Measurements from ENCODE around the gene NUCB1. TPM values are rescaled to one million over a fixed set of nuclear protein-coding genes. Genes with fewer than 3 reads are reported as not detected.

Gene NUCB1
- total RNA-seq, 1 experiment from 2014 or later, result 162 TPM

DNA sequence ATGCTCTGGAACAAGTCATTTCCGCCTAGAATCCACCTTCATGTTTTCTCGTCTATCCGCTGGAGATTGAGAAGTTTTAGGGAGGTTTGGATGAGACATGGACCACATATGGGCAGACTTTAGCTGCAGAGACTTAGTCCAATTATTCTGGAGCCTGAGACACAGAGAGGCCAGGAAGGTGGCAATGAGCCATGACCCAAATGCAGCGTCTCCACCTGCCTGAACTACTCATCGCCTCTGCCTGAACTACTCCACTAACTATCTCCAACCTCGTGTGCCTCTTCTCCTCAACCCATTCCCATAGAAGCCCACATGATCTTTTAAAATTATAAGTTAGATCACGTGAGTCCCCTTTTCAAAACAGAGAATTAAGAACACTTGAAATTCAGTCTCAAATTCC, 37.3 kb upstream of the NUCB1 start:
- no peak overlapping the region for H3K27ac Mint-ChIP-seq (ENCODE audit: unreplicated experiment)
- no peak overlapping the region for H3K4me3 Mint-ChIP-seq (ENCODE audit: low read depth, unreplicated experiment)
- H3K36me3 Mint-ChIP-seq (ENCODE audit: insufficient read depth, unreplicated experiment), result peaks cover 33% of the 10 kb centered on the region
- intact Hi-C loops (cut with micrococcal nuclease; ENCODE audit: unreplicated experiment), result no loop called here
- TF ChIP-seq, protein P1, sequence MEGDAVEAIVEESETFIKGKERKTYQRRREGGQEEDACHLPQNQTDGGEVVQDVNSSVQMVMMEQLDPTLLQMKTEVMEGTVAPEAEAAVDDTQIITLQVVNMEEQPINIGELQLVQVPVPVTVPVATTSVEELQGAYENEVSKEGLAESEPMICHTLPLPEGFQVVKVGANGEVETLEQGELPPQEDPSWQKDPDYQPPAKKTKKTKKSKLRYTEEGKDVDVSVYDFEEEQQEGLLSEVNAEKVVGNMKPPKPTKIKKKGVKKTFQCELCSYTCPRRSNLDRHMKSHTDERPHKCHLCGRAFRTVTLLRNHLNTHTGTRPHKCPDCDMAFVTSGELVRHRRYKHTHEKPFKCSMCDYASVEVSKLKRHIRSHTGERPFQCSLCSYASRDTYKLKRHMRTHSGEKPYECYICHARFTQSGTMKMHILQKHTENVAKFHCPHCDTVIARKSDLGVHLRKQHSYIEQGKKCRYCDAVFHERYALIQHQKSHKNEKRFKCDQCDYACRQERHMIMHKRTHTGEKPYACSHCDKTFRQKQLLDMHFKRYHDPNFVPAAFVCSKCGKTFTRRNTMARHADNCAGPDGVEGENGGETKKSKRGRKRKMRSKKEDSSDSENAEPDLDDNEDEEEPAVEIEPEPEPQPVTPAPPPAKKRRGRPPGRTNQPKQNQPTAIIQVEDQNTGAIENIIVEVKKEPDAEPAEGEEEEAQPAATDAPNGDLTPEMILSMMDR (IDR thresholded peaks at IDR 0.05; ENCODE audit: unreplicated experiment), result no peak
- peaks cover 11% of the 10 kb centered on the region for H3K4me1 Mint-ChIP-seq (ENCODE audit: low read depth, unreplicated experiment)
- no TSS peak for BruUV-seq (replicated peaks)
- CTCF ChIA-PET, result no interaction called here
- H3K27me3 Mint-ChIP-seq (ENCODE audit: unreplicated experiment), result no peaks in the 10 kb centered on the region
- no peaks in the 10 kb centered on the region for H3K9me3 Mint-ChIP-seq (ENCODE audit: low read depth, unreplicated experiment)
- DNase-seq, result no peak

DNA sequence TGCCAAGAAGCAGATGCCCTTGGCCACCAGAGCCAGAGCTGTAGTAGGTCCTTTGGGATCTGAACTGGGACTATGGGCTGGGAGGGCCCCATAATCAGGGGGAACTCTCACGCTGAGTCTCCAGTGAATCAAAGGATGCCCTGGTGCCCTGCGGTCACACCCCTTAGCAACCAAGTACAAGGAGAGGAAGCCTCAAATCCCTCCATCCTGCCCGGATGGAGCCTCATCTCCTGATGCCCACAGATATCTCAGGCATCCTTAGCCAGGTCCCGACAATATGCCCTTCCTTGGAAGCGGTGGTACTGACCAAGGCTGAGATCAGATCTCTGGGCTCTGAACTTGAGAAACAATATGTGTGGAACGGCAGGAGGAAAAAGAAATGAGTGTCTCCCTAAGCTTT, 33.4 kb upstream of the NUCB1 start:
- Mint-ChIP-seq H3K4me1 (ENCODE audit: low read depth, unreplicated experiment) (peaks cover 24% of the 10 kb centered on the region), H3K9me3 (ENCODE audit: low read depth, unreplicated experiment) (no peaks in the 10 kb centered on the region), H3K27me3 (ENCODE audit: unreplicated experiment) (no peaks in the 10 kb centered on the region), H3K27ac (ENCODE audit: unreplicated experiment) (peak overlapping the region; percentile 41), H3K36me3 (ENCODE audit: insufficient read depth, unreplicated experiment) (peaks cover 38% of the 10 kb centered on the region), H3K4me3 (ENCODE audit: low read depth, unreplicated experiment) (peak overlapping the region; percentile 76)
- intact Hi-C loops (cut with micrococcal nuclease; ENCODE audit: unreplicated experiment), result no loop called here
- TF ChIP-seq, protein P1 (IDR thresholded peaks at IDR 0.05; ENCODE audit: unreplicated experiment), result no peak
- no peak for DNase-seq
- CTCF ChIA-PET, result interaction anchor here (0.6 to 0.7 kb wide), 3 partner anchors 561 to 1706 kb away, joined by 4 to 5 read pairs (median 4); no protein-coding TSS in a partner anchor
- no TSS peak for BruUV-seq (replicated peaks)

DNA sequence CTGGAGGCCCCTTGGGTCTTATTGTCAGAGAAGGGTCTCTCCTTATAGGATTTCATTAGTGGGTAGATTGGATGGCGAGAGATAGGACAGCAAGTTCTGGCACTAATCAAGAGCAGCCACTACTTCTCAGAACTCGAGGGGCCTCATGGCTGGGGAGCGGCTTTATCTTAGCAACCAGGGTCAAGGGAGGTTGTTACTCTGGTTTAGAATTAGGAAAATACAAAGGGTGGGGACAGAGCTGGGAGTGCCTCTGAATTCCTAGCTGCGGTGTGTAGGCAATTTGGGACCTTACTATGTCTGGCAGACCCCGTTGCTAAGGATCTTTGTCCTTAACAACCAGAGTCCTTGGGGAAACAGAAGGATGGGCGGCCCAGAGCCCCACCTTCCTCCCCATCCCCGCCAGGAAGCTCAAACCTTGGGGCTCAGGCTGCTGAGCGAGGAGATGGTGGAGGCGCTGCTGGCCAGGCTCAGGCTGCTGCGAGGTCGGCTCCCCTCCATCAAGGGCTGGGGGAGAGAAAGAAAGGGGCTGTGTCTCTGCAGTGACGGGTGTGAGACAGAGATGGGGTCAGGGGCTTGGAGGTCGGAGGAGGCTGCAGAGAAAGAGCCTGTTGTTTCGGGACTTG, 32.9 kb upstream of the NUCB1 start:
- no peak for DNase-seq
- Mint-ChIP-seq H3K36me3 (ENCODE audit: insufficient read depth, unreplicated experiment) (peaks cover 42% of the 10 kb centered on the region), H3K4me1 (ENCODE audit: low read depth, unreplicated experiment) (peaks cover 26% of the 10 kb centered on the region), H3K4me3 (ENCODE audit: low read depth, unreplicated experiment) (peak overlapping the region; percentile 76), H3K27ac (ENCODE audit: unreplicated experiment) (peak overlapping the region; percentile 41), H3K9me3 (ENCODE audit: low read depth, unreplicated experiment) (no peaks in the 10 kb centered on the region), H3K27me3 (ENCODE audit: unreplicated experiment) (peaks cover 2% of the 10 kb centered on the region)
- TF ChIP-seq, protein P1 (IDR thresholded peaks at IDR 0.05; ENCODE audit: unreplicated experiment), result no peak
- no TSS peak for BruUV-seq (replicated peaks)
- intact Hi-C loops (cut with micrococcal nuclease; ENCODE audit: unreplicated experiment), result no loop called here
- CTCF ChIA-PET, result interaction anchor here (0.6 kb wide), 1 partner anchor 561 kb away, joined by 4 read pairs; no protein-coding TSS in a partner anchor

DNA sequence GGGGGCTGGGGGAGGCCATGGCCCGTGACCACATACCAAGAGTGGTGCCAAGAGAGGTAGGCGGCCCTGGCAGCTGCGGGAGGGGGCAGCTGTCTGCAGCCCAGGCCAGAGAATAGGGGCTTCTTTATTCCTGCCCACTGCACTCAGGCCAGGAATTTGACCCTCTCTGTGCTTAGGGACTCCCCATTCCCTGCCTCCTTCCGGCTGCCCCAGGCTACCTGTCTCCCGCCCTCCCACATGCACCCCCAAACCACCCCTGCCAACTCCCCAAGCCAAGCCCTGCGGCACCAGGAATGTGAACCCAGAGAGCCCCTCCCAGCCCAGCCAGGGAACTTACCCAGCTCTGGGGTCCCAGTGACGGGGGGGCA, 32.4 kb upstream of the NUCB1 start:
- Mint-ChIP-seq H3K27ac (ENCODE audit: unreplicated experiment) (peak overlapping the region; percentile 88), H3K27me3 (ENCODE audit: unreplicated experiment) (peaks cover 7% of the 10 kb centered on the region), H3K4me1 (ENCODE audit: low read depth, unreplicated experiment) (peaks cover 29% of the 10 kb centered on the region), H3K9me3 (ENCODE audit: low read depth, unreplicated experiment) (no peaks in the 10 kb centered on the region), H3K36me3 (ENCODE audit: insufficient read depth, unreplicated experiment) (peaks cover 43% of the 10 kb centered on the region), H3K4me3 (ENCODE audit: low read depth, unreplicated experiment) (peak overlapping the region; percentile 76)
- BruUV-seq (replicated peaks), result no TSS peak
- intact Hi-C loops (cut with micrococcal nuclease; ENCODE audit: unreplicated experiment), result no loop called here
- CTCF ChIA-PET, result interaction anchor here (0.6 to 0.7 kb wide), 2 partner anchors 11 to 124 kb away, joined by 3 to 4 read pairs; no protein-coding TSS in a partner anchor
- DNase-seq, result peak; percentile 32
- TF ChIP-seq, protein P1 (IDR thresholded peaks at IDR 0.05; ENCODE audit: unreplicated experiment), result no peak

Measured in Calu3 (cell line).